ENCODE measurements around the gene TBCD.

GRCh38 chr17:82976982-82977488 lies 225.2 kb downstream of the TBCD start:
- TF ChIP-seq EZH2 (IDR thresholded peaks at IDR 0.05) (no peak), POLR2AphosphoS5 (IDR thresholded peaks at IDR 0.05; ENCODE audit: borderline replicate concordance, low read depth, low read length) (no peak), FOXP2 (optimal IDR thresholded peaks at IDR 0.05; ENCODE audit: control extremely low read depth, extremely low read length, insufficient read depth) (no peak)
